Erythroblast (primary cell): Measurements from ENCODE around the gene ANKRD33B.

ENCODE experiments used
- GATA1 ChIP-seq: IDR thresholded peaks from 2 replicates; pipeline ENCODE4 v1.6.1; 2011; ENCODE audit warnings: low read depth, mild to moderate bottlenecking, control low read depth, low read length, moderate library complexity
- POLR2A ChIP-seq: IDR thresholded peaks from 2 replicates; pipeline ENCODE4 v1.6.1; 2011; ENCODE audit warnings: mild to moderate bottlenecking, low read length

GRCh38 chr5:10591159-10591558 lies 27.3 kb downstream of the ANKRD33B start:
- no peak for TF ChIP-seq POLR2A
- no peak for TF ChIP-seq GATA1
